Smooth muscle cell (in vitro differentiated cells): ENCODE results near the gene UBL5. TPM values are rescaled to one million over a fixed set of nuclear protein-coding genes. Genes with fewer than 3 reads are reported as not detected.

Source experiments
- DNase-seq: peaks from one replicate; lab custom pipeline; 2025; ENCODE audit not compliant: unreplicated experiment; lab: John Stamatoyannopoulos, UW
- H2AFZ ChIP-seq: fragments of 200-600 bp; sonication (generic); 2 replicates; pipeline ENCODE4 v1.6.0; 2016; ENCODE audit warnings: antibody characterized with exemption, low read depth, mild to moderate bottlenecking
- H3F3A ChIP-seq: fragments of 200-600 bp; sonication (generic); 2 replicates; pipeline ENCODE4 v1.6.0; 2017; ENCODE audit warnings: antibody characterized with exemption, low read depth
- H3K27ac ChIP-seq: fragments of 200-600 bp; sonication (generic); 2 replicates; pipeline ENCODE4 v1.5.1; 2016; ENCODE audit warnings: low read depth, mild to moderate bottlenecking
- H3K27me3 ChIP-seq: fragments of 200-600 bp; sonication (generic); 2 replicates; pipeline ENCODE4 v1.6.1; 2016; ENCODE audit warnings: low read depth, mild to moderate bottlenecking
- H3K36me3 ChIP-seq: fragments of 200-600 bp; sonication (generic); 2 replicates; pipeline ENCODE4 v1.5.1; 2016; ENCODE audit warnings: low read depth
- H3K4me1 ChIP-seq: fragments of 200-600 bp; sonication (generic); 2 replicates; pipeline ENCODE4 v1.5.1; 2016; ENCODE audit warnings: low read depth
- H3K4me2 ChIP-seq: fragments of 200-600 bp; sonication (generic); 2 replicates; pipeline ENCODE4 v1.6.0; 2016; ENCODE audit warnings: mild to moderate bottlenecking
- H3K4me3 ChIP-seq: fragments of 200-600 bp; sonication (generic); 2 replicates; pipeline ENCODE4 v1.5.1; 2016; ENCODE audit warnings: mild to moderate bottlenecking
- H3K79me2 ChIP-seq: fragments of 200-600 bp; sonication (generic); 2 replicates; pipeline ENCODE4 v1.6.0; 2016; ENCODE audit warnings: low read depth, mild to moderate bottlenecking
- H3K9ac ChIP-seq: fragments of 200-600 bp; sonication (generic); 2 replicates; pipeline ENCODE4 v1.6.0; 2016; ENCODE audit warnings: low read depth
- H3K9me3 ChIP-seq: fragments of 200-600 bp; sonication (generic); replicated peaks from 2 replicates; pipeline ENCODE4 v1.5.1; 2016; ENCODE audit warnings: low read depth
- H4K20me1 ChIP-seq: fragments of 200-600 bp; sonication (generic); 2 replicates; pipeline ENCODE4 v1.6.0; 2016; ENCODE audit warnings: low read depth
- WGBS: methylation state at CpG from one replicate; pipeline ENCODE4 v1.1.7; 2016; ENCODE audit warnings: low lambda C conversion rate; 5-methylcytosine and 5-hydroxymethylcytosine counted together
- polyA plus RNA-seq: library from polyadenylated mRNA; unstranded; fragments of >200 nt; fragmentation: Nextera tagmentation; extraction: Ambion mirVana; gene quantifications from 2 replicates; pipeline ENCODE4 v1.2.1, GENCODE V29; 2016
- total RNA-seq: library from RNA; depleted of rRNA; stranded (reverse); fragments of >200 nt; gene quantifications from 2 replicates; pipeline ENCODE4 v1.2.3, GENCODE V29; 2014
- TF ChIP-seq, protein P1 (sequence below): fragments of 200-600 bp; sonication (generic); IDR thresholded peaks from 2 replicates; pipeline ENCODE4 v1.5.1; 2017; ENCODE audit warnings: borderline replicate concordance, mild to moderate bottlenecking, antibody characterized with exemption; ENCODE audit not compliant: insufficient read depth, poor library complexity, severe bottlenecking

Gene UBL5
- total and polyA plus RNA-seq, 2 experiments from 2014 or later: 574 to 848 TPM

DNA sequence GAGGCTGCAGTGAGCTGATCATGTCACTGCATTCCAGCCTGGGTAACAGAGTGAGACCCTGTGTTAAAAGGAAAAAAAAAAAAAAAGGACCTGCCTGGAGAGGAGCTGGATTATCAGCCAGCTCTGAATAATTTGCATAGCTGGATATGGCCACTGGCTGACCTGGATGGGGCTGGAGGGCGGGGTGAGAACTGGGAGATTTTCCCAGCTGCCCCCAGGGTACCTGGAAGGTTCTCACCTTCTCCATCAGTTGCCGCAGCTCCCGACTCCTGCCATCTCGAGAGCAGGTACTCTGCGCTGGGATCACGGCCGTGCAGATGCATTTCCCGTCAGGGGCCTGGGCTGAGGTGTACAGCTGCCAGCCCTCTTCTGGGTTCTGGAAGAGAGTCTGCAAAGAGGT, 32.7 kb downstream of the UBL5 start:
- WGBS: 95% methylated on average over 8 of the region's 8 CpGs
- H3K4me2 ChIP-seq: no peak overlapping the region
- no peak overlapping the region for H3K4me3 ChIP-seq
- H3K79me2 ChIP-seq: no peaks in the 10 kb centered on the region
- H3F3A ChIP-seq: no peaks in the 10 kb centered on the region
- H3K9me3 ChIP-seq: no peaks in the 10 kb centered on the region
- H3K36me3 ChIP-seq: no peaks in the 10 kb centered on the region
- DNase-seq: no peak
- no peaks in the 10 kb centered on the region for H3K27me3 ChIP-seq
- H2AFZ ChIP-seq: no peak overlapping the region
- H3K9ac ChIP-seq: no peak overlapping the region
- H3K4me1 ChIP-seq: no peaks in the 10 kb centered on the region
- H3K27ac ChIP-seq: no peak overlapping the region
- H4K20me1 ChIP-seq: no peaks in the 10 kb centered on the region
- TF ChIP-seq, protein P1, sequence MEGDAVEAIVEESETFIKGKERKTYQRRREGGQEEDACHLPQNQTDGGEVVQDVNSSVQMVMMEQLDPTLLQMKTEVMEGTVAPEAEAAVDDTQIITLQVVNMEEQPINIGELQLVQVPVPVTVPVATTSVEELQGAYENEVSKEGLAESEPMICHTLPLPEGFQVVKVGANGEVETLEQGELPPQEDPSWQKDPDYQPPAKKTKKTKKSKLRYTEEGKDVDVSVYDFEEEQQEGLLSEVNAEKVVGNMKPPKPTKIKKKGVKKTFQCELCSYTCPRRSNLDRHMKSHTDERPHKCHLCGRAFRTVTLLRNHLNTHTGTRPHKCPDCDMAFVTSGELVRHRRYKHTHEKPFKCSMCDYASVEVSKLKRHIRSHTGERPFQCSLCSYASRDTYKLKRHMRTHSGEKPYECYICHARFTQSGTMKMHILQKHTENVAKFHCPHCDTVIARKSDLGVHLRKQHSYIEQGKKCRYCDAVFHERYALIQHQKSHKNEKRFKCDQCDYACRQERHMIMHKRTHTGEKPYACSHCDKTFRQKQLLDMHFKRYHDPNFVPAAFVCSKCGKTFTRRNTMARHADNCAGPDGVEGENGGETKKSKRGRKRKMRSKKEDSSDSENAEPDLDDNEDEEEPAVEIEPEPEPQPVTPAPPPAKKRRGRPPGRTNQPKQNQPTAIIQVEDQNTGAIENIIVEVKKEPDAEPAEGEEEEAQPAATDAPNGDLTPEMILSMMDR: no peak

DNA sequence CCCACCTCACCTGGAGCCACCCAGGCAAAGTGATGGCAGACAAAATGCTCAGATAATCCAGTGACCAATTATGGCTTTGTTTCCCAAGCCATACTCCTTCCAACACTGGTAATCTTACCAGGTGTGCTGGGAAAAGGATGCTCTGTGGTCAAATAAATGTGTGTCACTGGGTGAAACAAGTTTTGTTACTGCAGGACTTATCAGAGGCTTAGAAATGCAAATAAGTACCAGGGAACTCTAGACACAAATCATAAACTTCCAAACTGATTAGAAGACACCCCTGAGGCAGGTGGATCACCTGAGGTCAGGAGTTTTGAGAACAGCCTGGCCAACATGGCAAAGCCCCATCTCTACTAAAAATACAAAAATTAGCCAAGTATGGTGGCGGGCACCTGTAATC, 33.8 kb downstream of the UBL5 start:
- Histone ChIP-seq H3K9me3 (no peaks in the 10 kb centered on the region), H3F3A (no peaks in the 10 kb centered on the region), H3K4me1 (no peaks in the 10 kb centered on the region), H3K4me3 (no peak overlapping the region), H3K27ac (no peak overlapping the region), H3K4me2 (no peak overlapping the region), H2AFZ (no peak overlapping the region), H3K36me3 (no peaks in the 10 kb centered on the region), H3K79me2 (no peaks in the 10 kb centered on the region), H3K27me3 (no peaks in the 10 kb centered on the region), H4K20me1 (no peaks in the 10 kb centered on the region), H3K9ac (no peak overlapping the region)
- DNase-seq: no peak
- 100% methylated on average over 1 of the region's 1 CpG for WGBS
- TF ChIP-seq, protein P1: no peak

DNA sequence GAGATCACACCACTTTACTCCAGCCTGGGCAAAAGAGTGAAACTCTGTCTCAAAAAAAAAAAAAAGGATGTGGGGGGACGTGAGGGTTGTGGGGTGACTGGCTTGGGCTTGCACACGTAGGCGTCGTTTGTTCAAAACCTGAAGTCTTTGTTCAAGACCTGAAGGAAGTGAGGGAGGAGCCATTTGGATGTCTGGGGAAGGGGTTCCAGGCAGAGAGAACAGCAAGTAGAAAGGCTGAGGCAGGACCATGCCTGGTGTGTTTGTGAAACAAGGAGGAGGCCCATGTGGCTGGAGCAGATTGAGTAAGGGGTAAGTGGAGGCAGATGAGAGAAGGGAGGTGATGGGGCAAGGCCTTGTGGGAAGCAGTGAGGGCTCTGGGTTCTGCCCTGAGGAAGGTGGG, 35.2 kb downstream of the UBL5 start:
- H4K20me1 ChIP-seq: no peaks in the 10 kb centered on the region
- H3K27ac ChIP-seq: no peak overlapping the region
- no peak overlapping the region for H3K4me2 ChIP-seq
- no peaks in the 10 kb centered on the region for H3K79me2 ChIP-seq
- DNase-seq: no peak
- H3K4me1 ChIP-seq: no peaks in the 10 kb centered on the region
- H3K4me3 ChIP-seq: no peak overlapping the region
- H3F3A ChIP-seq: no peaks in the 10 kb centered on the region
- no peaks in the 10 kb centered on the region for H3K9me3 ChIP-seq
- WGBS: 97% methylated on average over 4 of the region's 4 CpGs
- no peaks in the 10 kb centered on the region for H3K36me3 ChIP-seq
- H3K27me3 ChIP-seq: no peaks in the 10 kb centered on the region
- TF ChIP-seq, protein P1: no peak
- no peak overlapping the region for H3K9ac ChIP-seq
- H2AFZ ChIP-seq: no peak overlapping the region

DNA sequence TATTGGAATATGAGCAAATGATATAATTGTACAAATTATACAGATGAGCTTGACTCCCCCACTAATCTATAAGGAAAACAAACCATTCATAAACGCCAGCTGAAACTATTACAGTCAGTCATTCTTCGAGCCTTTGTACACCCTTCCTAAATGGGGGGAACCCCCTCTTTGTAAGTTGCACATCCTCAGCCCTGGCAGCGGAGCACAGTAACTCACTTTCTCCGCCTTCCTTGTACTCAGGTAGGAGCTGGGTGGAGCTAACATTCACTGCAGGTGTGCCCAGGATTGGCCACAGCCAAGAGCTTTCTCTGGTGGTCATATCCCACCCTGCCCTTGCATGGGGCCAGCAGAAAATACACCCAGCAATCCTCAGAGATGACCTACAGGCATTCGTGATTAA, 36.0 kb downstream of the UBL5 start:
- Histone ChIP-seq H3K4me1 (no peaks in the 10 kb centered on the region), H4K20me1 (no peaks in the 10 kb centered on the region), H3K79me2 (no peaks in the 10 kb centered on the region), H3K4me3 (no peak overlapping the region), H3K36me3 (no peaks in the 10 kb centered on the region), H3K4me2 (no peak overlapping the region), H3K27ac (no peak overlapping the region), H3K9me3 (no peaks in the 10 kb centered on the region), H3K27me3 (no peaks in the 10 kb centered on the region), H3K9ac (no peak overlapping the region), H3F3A (no peaks in the 10 kb centered on the region), H2AFZ (no peak overlapping the region)
- TF ChIP-seq, protein P1: no peak
- no peak for DNase-seq
- 93% methylated on average over 5 of the region's 5 CpGs for WGBS
